COLO668 (cell line): Measurements from ENCODE around the gene PHPT1.
"Not testable (repeated sequence)": the region's sequence is repeated elsewhere in the genome, so short reads cannot be mapped to it uniquely, and the experiment has no call there.

ENCODE experiments used
- DNase-seq: peaks from one replicate; lab custom pipeline; 2025; ENCODE audit not compliant: unreplicated experiment; lab: John Stamatoyannopoulos, UW

Gene PHPT1

DNA sequence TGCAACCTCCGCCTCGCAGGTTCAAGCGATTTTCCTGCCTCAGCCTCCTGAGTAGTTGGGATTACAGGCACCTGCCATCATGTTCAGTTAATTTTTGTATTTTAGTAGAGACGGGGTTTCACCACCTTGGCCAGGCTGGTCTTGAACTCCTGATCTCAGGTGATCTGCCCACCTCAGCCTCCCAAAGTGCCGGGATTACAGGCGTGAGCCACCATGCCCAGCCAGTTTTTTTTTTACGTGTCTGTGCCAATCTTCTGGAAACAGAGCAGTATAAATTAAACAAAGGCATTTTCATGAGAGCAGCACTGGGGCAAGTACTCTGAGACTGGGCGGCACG lies 33.7 kb downstream of the PHPT1 start:
- not testable (repeated sequence) for DNase-seq

DNA sequence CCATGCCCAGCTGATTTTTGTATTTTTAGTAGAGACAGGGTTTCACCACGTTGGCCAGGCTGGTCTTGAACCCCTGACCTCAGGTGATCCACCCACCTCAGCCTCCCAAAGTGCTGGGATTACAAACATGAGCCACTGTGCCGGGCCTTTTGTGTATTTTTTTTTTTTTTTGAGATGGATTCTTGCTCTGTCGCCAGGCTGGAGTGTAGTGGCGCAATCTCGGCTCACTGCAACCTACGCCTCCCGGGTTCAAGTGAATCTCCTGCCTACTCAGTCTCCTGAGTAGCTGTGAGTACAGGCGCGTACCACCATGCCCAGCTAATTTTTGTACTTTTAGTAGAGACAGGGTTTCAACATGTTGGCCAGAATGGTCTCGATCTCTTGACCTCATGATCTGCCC lies 34.5 kb downstream of the PHPT1 start:
- DNase-seq: not testable (repeated sequence)

DNA sequence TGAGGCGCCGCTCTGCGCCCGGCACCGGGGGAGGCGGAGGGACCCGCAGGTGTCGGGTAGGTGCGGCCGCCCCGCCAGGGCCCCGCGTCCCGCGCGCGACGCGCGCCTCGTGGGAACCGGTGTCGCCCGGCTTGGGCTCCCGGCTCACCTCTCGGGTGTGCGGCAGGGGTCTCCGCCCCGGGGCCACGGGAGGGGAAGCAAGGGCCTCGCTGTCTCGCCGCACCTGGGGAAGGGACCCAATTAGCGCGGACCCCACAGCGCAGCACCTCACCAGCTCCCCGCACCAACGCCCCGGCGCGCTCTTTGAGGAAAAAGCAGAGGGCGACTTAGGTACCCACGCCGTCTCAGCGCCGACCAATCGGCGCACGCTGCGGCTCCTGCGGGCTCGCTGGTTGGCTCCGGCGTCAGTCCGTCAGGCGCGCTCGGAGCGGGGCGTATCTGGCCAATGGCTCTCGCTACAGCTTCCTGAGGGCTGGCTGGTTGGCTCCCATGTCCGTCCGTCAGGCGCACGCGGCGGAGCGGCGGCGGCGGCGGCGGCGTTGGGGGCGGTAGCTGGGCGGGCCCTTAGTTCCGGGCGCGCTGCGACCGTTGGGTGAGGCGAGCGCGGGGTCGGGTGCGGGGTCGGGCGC lies 36.9 kb downstream of the PHPT1 start, which contains the start of gene TRAF2:
Gene TRAF2, plus strand, starts transcription at position 567 of the 629 bp plus-strand sequence. CDS start 12,225 bp downstream, outside the sequence.
- peak; percentile 98 for DNase-seq

DNA sequence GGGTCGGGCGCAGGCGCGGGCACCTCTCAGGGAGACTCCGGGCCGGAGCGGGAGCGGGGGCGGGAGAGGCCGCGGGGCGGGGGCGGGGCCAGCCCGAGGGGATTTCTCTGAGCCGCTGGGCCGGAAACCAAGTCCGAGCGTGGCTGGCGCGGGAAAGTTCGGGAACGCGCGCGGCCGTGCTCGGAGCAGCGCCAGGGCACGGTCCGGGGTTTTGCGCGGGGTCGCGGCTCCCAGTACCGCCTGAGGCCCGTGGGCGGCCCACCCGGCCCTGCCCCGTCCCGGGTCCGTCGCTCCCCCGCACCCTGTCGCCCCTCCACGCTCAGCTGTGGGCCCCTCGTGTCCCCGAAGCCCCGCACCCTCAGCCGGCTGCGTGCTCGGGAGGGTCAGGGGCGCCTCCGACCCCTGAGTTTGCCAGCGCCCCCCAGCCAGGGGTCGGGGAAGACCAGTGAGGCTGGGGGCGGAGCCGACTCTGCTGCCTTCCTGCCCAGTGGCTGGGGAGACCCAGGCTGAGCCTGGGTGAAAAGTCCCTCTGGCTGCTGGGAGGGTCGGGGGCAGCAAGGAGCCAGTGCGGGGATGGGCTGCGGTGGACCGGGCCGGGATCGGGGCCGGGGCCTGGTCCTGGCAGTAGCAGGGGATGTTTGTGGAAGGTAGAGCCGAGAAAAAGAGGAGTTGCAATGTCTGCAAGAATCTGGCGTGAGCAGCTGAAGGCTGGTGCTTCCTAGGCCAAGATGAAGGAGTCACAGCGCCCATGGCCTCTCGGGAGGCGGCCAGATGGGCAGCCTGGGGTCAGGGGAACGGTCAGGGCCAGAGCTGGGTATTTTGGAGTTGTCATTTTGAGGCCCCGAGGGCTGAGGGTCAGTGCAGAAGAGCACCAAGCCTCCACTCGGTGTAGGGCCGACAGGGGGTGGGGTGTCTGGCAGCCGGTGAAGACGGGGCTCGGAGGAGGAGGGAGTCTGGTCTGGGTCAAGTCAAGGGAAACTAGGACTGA lies 37.7 kb downstream of the PHPT1 start:
- peak; percentile 83 for DNase-seq

DNA sequence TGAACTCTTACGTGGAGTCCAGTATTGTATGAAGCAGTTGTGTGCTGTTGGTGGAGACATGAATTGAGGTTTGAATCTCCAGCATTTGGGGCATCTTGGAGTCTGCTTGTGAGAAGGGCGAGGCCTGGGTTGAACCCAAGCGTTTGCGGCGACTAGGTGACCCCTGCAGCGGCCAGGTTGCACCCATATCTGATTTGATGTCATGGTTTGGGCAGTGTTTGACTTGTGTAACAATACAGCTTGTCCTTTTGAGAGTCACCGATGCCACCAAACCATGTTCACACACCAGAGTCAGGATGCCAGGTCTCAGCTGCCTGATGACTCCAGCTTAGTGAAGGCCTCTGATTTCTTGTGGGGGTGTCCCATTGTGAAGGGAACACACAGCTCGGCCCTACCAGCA lies 39.2 kb downstream of the PHPT1 start:
- no peak for DNase-seq

DNA sequence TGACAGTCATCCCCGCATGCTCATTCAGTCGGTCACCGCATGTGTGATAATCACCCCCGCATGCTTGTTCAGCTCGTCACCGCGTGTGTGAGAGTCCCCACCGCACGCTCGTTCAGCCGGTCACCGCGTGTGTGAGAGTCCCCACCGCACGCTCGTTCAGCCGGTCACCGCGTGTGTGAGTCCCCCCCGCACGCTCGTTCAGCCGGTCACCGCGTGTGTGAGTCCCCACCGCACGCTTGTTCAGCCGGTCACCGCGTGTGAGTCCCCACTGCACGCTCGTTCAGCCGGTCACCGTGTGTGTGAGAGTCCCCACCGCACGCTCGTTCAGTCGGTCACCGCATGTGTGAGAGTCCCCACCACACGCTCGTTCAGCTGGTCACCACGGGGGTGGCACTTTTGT lies 40.6 kb downstream of the PHPT1 start:
- DNase-seq: no peak

DNA sequence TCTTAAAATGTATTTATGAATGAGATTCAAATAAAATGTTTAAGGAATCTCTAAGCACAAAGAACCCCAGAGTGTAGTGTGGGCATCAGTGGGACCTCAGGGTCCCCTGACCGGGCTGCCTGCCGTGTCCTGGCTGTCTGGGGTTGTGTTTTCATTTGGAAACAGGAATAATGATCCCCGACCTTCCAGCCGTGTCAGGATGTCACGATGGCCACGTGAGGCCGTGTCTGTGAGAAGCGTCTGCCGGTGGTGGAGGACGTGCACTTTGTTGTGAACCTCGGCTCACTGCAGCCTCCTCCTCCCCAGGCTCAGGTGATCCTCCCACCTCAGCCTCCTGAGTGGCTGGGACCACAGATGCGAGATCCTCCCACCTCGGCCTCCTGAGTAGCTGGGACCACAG lies 41.5 kb downstream of the PHPT1 start:
- DNase-seq: no peak

DNA sequence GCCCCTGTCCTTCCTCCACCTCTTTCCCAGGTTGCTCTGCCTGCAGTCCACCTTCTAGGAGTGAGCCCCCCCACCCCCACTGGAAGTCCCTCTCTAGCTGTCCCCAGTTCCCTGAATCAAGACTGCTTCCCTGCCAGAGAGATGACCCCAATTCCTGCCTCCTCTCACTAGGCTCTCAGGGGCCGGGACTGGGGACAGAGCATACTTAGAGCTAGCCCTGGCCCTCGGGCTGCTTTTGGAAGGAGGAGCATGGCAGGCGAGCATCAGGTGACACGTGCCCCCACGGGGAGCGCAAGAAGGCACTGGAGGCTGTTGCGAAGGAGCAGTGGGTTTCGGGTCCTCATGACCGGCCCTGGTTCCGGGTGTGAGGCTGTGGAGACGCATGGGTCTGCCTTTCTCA lies 46.8 kb downstream of the PHPT1 start:
- DNase-seq: no peak

DNA sequence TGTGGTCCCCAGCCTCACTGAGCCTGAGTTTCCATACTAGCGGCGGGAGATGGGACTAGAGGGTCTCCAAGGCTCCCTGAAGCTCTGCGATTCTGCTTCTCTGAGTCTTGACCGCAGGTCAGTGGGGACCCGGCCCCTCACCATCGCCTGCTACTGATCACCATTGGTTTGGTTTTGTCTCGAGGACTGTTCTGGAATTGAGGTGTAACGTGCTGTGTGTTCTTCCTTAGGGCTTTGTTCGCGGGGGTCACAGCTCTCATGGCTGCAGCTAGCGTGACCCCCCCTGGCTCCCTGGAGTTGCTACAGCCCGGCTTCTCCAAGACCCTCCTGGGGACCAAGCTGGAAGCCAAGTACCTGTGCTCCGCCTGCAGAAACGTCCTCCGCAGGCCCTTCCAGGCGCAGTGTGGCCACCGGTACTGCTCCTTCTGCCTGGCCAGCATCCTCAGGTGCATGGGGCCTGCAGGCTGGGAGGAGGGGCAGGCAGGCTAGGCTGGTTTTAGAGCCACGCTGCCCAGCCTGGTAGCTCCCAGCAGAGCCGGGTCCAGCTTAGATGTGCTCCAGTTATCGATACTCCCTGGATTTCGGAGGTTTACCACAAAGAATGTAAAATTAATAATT lies 49.4 kb downstream of the PHPT1 start:
- DNase-seq: no peak

DNA sequence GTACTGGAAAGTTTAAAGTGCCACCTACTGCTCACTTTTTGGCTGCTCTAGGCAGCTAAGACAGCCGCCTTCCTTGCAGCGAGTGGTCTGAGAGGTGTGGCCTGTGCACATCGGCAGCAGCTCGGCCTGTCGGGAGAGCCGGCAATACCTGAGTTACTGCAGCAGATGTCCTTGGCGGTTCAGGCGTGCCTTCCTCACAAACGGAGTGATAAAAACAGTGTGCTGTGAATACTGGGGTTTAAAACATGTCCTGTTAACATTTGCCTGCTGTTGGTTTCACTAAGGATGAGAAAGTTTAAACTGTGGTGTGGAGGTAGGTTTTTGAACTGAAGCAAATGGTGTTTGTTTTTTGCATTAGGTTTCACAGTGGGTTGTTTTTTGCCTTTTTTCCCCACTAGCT lies 50.0 kb downstream of the PHPT1 start:
- DNase-seq: no peak

DNA sequence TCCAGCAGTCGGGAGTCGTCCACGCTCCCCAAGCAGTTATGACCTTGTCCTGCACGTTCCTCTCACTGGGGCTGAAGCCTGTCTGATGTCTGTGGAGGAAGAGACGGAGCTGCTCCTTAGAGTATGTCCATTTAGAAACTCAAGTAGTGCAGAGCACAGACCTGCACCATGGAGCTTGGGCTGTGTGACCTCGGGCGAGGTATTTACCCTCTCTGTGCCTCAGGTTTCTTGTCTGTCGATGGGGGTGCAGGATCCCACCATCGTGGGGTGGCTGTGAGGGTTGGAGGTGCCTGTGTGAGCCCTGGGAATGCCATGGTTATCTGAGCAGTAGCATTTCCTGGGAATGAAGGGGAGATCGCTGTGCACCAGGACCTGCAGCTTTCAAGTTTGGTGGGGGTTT lies 51.3 kb downstream of the PHPT1 start:
- no peak for DNase-seq
